ENCODE results near the gene MYCBPAP. TPM values are rescaled to one million over a fixed set of nuclear protein-coding genes. Genes with fewer than 3 reads are reported as not detected.

MYCBPAP gene
- total RNA-seq, 1 experiment from 2014 or later = not detected

DNA sequence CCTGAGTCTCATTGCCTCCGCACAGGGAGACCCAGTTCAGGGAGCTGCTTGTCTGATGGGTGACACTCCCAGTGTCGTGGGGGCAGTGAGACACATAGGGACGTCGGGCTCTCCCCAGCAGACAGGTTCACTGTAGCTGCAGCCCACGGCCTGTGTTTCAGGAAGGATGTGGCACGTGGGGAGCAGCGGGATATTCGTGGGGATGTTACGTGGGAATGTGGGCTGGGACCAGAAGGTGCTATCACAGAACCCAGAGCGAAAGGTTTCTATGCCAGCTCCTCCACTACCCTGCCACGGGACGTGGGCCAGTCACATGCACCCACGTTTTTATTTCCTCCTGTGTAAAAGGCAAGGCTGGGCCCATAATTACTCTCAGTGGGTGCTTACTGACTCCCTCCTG, 68.6 kb downstream of the MYCBPAP start (continued):
- TF ChIP-seq, protein P1, sequence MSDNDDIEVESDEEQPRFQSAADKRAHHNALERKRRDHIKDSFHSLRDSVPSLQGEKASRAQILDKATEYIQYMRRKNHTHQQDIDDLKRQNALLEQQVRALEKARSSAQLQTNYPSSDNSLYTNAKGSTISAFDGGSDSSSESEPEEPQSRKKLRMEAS (IDR thresholded peaks at IDR 0.05) = no peak
- TF ChIP-seq SP1 (IDR thresholded peaks at IDR 0.05; ENCODE audit: low read depth) (no peak), POLR2A (IDR thresholded peaks at IDR 0.05; ENCODE audit: borderline replicate concordance, extremely low read depth, insufficient read depth, insufficient read length) (no peak), ELF1 (IDR thresholded peaks at IDR 0.05; ENCODE audit: borderline replicate concordance, low read depth) (no peak), FOSL1 (IDR thresholded peaks at IDR 0.05; ENCODE audit: low read depth) (no peak), EZH2phosphoT487 (IDR thresholded peaks at IDR 0.05; ENCODE audit: borderline replicate concordance) (no peak), JUND (IDR thresholded peaks at IDR 0.05) (no peak), SIN3A (IDR thresholded peaks at IDR 0.05; ENCODE audit: low read depth) (no peak), TCF7L2 (IDR thresholded peaks at IDR 0.05; ENCODE audit: borderline replicate concordance, extremely low read depth, insufficient read depth, insufficient read length) (no peak)
- TF ChIP-seq, protein P2, sequence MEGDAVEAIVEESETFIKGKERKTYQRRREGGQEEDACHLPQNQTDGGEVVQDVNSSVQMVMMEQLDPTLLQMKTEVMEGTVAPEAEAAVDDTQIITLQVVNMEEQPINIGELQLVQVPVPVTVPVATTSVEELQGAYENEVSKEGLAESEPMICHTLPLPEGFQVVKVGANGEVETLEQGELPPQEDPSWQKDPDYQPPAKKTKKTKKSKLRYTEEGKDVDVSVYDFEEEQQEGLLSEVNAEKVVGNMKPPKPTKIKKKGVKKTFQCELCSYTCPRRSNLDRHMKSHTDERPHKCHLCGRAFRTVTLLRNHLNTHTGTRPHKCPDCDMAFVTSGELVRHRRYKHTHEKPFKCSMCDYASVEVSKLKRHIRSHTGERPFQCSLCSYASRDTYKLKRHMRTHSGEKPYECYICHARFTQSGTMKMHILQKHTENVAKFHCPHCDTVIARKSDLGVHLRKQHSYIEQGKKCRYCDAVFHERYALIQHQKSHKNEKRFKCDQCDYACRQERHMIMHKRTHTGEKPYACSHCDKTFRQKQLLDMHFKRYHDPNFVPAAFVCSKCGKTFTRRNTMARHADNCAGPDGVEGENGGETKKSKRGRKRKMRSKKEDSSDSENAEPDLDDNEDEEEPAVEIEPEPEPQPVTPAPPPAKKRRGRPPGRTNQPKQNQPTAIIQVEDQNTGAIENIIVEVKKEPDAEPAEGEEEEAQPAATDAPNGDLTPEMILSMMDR (IDR thresholded peaks at IDR 0.05 in 2 of 3, conservative IDR thresholded peaks at IDR 0.05 in 1 of 3; ENCODE audit: borderline replicate concordance in 1 of 3, insufficient read depth in 1 of 3, low read depth in 2 of 3, low read length in 2 of 3) = no peak

DNA sequence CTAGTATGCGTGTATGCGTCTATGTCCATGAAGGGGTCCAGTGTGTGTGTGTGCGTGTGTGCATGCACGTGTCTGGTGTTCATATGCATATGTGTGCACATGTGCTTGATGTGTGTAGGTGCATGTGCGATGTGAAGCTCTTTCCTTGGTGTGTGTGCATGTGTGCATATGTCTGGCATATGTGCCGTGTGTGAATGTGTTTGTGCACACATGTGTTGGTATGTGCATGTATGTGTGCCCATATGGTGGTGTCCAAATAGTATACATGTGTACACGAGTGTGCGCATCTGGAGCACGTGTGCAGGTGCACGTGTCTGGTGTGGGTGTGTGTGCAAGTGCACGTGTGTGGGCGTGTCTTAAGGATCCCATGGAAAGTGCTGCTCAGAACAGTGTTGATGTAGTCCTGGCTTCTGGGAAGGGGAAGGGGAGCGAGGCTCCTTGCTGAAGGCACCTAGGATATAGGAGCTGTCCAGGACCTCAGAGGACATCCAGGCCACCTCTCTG, 69.3 kb downstream of the MYCBPAP start:
- Histone ChIP-seq H2AFZ (ENCODE audit: low read depth, low read length, poor library complexity, severe bottlenecking) (no peak overlapping the region), H3K4me1 (ENCODE audit: control insufficient read depth in 1 of 2, insufficient read depth in 2 of 2, low read length in 2 of 2) (no peaks in the 10 kb centered on the region), H3K79me2 (ENCODE audit: insufficient read depth, low read length) (no peaks in the 10 kb centered on the region), H3K9me2 (ENCODE audit: insufficient read depth) (no peaks in the 10 kb centered on the region), H3K36me3 (ENCODE audit: control insufficient read depth in 1 of 2, insufficient read depth in 2 of 2, low read length in 2 of 2) (no peaks in the 10 kb centered on the region), H4K20me1 (ENCODE audit: insufficient read depth) (no peaks in the 10 kb centered on the region), H3K27ac (ENCODE audit: low read depth, low read length) (no peak overlapping the region), H3K9ac (ENCODE audit: low read length) (no peak overlapping the region), H3K4me2 (ENCODE audit: low read length) (no peak overlapping the region), H3K4me3 (replicated peaks in 1 of 2; ENCODE audit: low read depth in 1 of 2, low read length in 2 of 2) (no peak overlapping the region), H3K27me3 (ENCODE audit: insufficient read depth, low read length) (no peaks in the 10 kb centered on the region), H3K9me3 (ENCODE audit: control insufficient read depth in 1 of 2, insufficient read depth in 1 of 2, low read depth in 1 of 2, low read length in 2 of 2) (no peaks in the 10 kb centered on the region)
- CTCF ChIA-PET = no interaction called here
- DNase-seq (ENCODE audit: low read depth, low spot score) = no peak
- RAD21 ChIA-PET (ENCODE audit: low non-redundant PET in 1 of 2, low total read pairs in 2 of 2, uncharacterized antibody in 2 of 2, unreplicated experiment in 2 of 2) = no interaction called here
- no peak for TF ChIP-seq TCF7L2 (IDR thresholded peaks at IDR 0.05; ENCODE audit: borderline replicate concordance, extremely low read depth, insufficient read depth, insufficient read length)
- TF ChIP-seq, protein P3, sequence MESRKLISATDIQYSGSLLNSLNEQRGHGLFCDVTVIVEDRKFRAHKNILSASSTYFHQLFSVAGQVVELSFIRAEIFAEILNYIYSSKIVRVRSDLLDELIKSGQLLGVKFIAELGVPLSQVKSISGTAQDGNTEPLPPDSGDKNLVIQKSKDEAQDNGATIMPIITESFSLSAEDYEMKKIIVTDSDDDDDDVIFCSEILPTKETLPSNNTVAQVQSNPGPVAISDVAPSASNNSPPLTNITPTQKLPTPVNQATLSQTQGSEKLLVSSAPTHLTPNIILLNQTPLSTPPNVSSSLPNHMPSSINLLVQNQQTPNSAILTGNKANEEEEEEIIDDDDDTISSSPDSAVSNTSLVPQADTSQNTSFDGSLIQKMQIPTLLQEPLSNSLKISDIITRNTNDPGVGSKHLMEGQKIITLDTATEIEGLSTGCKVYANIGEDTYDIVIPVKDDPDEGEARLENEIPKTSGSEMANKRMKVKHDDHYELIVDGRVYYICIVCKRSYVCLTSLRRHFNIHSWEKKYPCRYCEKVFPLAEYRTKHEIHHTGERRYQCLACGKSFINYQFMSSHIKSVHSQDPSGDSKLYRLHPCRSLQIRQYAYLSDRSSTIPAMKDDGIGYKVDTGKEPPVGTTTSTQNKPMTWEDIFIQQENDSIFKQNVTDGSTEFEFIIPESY (IDR thresholded peaks at IDR 0.05; ENCODE audit: extremely low read depth, insufficient replicate concordance, low read length) = no peak
- TF ChIP-seq, protein P4, sequence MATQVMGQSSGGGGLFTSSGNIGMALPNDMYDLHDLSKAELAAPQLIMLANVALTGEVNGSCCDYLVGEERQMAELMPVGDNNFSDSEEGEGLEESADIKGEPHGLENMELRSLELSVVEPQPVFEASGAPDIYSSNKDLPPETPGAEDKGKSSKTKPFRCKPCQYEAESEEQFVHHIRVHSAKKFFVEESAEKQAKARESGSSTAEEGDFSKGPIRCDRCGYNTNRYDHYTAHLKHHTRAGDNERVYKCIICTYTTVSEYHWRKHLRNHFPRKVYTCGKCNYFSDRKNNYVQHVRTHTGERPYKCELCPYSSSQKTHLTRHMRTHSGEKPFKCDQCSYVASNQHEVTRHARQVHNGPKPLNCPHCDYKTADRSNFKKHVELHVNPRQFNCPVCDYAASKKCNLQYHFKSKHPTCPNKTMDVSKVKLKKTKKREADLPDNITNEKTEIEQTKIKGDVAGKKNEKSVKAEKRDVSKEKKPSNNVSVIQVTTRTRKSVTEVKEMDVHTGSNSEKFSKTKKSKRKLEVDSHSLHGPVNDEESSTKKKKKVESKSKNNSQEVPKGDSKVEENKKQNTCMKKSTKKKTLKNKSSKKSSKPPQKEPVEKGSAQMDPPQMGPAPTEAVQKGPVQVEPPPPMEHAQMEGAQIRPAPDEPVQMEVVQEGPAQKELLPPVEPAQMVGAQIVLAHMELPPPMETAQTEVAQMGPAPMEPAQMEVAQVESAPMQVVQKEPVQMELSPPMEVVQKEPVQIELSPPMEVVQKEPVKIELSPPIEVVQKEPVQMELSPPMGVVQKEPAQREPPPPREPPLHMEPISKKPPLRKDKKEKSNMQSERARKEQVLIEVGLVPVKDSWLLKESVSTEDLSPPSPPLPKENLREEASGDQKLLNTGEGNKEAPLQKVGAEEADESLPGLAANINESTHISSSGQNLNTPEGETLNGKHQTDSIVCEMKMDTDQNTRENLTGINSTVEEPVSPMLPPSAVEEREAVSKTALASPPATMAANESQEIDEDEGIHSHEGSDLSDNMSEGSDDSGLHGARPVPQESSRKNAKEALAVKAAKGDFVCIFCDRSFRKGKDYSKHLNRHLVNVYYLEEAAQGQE (IDR thresholded peaks at IDR 0.05; ENCODE audit: low read depth) = no peak
- TF ChIP-seq POLR2AphosphoS5 (IDR thresholded peaks at IDR 0.05; ENCODE audit: low read depth, low read length) = no peak
- no peak for TF ChIP-seq YY1 (IDR thresholded peaks at IDR 0.05; ENCODE audit: extremely low read depth, insufficient replicate concordance, low read depth, low read length)
- no TSS peak for BruUV-seq (replicated peaks)
- POLR2A ChIA-PET = no interaction called here
- intact Hi-C loops (cut with micrococcal nuclease) = no loop called here
- no peak for ATAC-seq
